Measurements from ENCODE around the gene MYCBP. TPM values are rescaled to one million over a fixed set of nuclear protein-coding genes. Genes with fewer than 3 reads are reported as not detected.
"Not testable (repeated sequence)": the region's sequence is repeated elsewhere in the genome, so short reads cannot be mapped to it uniquely, and the experiment has no call there.

The MYCBP gene
- total RNA-seq, 1 donor from 2014 or later: 21.6 TPM

DNA sequence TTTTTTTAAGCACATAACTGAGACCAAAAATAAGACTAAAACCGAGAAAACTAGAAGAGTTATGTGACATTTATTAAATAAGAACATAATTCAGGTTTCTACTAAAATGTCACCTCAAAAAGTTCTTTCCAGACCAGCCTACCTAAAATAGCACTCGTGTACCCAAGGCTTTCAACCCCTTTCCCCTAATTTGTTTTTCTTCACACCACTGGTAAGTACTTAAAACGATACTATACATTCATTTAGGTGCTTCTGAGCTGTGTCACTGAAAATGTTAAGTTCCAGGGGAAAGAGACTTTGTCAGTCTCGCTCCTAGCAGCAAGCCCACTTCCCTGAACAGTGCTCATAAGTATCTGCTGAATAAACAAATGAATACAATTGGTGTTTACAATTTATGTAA is 20.4 kb downstream of the MYCBP start:
- H3K9me3 ChIP-seq: no peaks in the 10 kb centered on the region
- TF ChIP-seq, protein P1, sequence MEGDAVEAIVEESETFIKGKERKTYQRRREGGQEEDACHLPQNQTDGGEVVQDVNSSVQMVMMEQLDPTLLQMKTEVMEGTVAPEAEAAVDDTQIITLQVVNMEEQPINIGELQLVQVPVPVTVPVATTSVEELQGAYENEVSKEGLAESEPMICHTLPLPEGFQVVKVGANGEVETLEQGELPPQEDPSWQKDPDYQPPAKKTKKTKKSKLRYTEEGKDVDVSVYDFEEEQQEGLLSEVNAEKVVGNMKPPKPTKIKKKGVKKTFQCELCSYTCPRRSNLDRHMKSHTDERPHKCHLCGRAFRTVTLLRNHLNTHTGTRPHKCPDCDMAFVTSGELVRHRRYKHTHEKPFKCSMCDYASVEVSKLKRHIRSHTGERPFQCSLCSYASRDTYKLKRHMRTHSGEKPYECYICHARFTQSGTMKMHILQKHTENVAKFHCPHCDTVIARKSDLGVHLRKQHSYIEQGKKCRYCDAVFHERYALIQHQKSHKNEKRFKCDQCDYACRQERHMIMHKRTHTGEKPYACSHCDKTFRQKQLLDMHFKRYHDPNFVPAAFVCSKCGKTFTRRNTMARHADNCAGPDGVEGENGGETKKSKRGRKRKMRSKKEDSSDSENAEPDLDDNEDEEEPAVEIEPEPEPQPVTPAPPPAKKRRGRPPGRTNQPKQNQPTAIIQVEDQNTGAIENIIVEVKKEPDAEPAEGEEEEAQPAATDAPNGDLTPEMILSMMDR (IDR thresholded peaks at IDR 0.05): no peak
- intact Hi-C loops (cut with DNase I): no loop called here
- ATAC-seq (no peak), DNase-seq (no peak)
- H3K4me3 ChIP-seq: no peak overlapping the region
- H3K36me3 ChIP-seq: peaks cover 92% of the 10 kb centered on the region
- H3K27ac ChIP-seq: no peak overlapping the region
- peaks cover 21% of the 10 kb centered on the region for H3K4me1 ChIP-seq
- H3K27me3 ChIP-seq (ENCODE audit: low read depth): no peaks in the 10 kb centered on the region

DNA sequence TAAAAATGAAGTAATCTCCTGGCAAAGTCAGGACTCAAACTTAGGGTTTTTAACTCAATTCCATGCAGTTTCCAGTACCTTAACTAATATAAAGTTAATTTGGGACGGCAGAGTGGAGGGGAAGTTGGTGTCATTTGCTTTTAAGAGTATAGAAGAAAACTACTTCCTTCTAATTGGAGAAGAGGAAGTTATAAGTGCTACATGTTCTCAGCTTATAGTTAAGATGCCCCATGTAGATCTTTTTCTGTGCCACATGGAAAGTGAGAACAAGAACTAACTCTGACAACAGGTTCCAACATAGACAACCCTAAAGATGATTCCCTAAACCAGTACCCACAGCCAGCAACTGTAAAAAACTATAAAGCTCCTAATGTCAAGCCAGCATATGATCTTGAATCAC is 25.1 kb downstream of the MYCBP start:
- TF ChIP-seq, protein P1 (IDR thresholded peaks at IDR 0.05): no peak
- no peak overlapping the region for H3K27ac ChIP-seq
- H3K4me1 ChIP-seq: peaks cover 1% of the 10 kb centered on the region
- intact Hi-C loops (cut with DNase I): no loop called here
- ATAC-seq (peak in 1 of 2 donors; percentile 23), DNase-seq (no peak)
- no peaks in the 10 kb centered on the region for H3K27me3 ChIP-seq (ENCODE audit: low read depth)
- no peaks in the 10 kb centered on the region for H3K9me3 ChIP-seq
- peaks cover 100% of the 10 kb centered on the region for H3K36me3 ChIP-seq
- H3K4me3 ChIP-seq: no peak overlapping the region

DNA sequence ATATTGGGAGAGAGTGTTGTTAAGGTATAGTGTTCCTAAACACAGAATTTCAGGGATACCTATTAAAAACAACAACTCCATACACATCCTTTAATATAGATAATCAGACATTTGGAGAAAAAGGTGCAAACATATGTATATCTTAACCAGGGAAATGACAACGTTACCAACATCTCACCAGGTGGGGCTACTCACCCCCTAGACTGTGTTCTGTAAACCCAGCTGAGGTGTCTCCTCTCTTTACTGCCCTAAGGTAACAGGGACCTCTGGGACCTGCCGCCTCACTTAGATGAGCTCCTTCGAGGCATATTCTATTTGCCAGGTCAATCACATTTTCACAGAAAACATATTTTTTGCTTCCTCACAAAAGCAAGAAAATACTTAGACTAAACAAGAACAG is 26.9 kb downstream of the MYCBP start:
- no peaks in the 10 kb centered on the region for H3K4me1 ChIP-seq
- H3K36me3 ChIP-seq: peaks cover 99% of the 10 kb centered on the region
- H3K27me3 ChIP-seq (ENCODE audit: low read depth): no peaks in the 10 kb centered on the region
- H3K4me3 ChIP-seq: no peak overlapping the region
- TF ChIP-seq, protein P1 (IDR thresholded peaks at IDR 0.05): no peak
- intact Hi-C loops (cut with DNase I): no loop called here
- no peaks in the 10 kb centered on the region for H3K9me3 ChIP-seq
- no peak for ATAC-seq
- H3K27ac ChIP-seq: no peak overlapping the region
- DNase-seq: no peak

DNA sequence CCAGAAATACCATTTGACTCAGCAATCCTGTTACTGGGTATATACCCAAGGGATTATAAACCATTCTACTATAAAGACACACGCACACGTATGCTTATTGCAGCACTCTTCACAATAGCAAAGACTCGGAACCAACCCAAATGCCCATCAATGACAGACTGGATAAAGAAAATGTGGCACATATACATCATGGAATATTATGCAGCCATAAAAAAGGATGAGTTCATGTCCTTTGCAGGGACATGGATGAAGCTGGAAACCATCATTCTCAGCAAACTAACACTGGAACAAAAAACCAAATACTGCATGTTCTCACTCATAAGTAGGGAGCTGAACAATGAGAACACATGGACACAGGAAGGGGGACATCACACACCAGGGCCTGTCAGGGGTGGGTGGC is 28.1 kb downstream of the MYCBP start:
- intact Hi-C loops (cut with DNase I); H3K4me1 ChIP-seq; DNase-seq; H3K9me3 ChIP-seq; H3K27me3 ChIP-seq (ENCODE audit: low read depth); H3K4me3 ChIP-seq; H3K27ac ChIP-seq; ATAC-seq: not testable (repeated sequence)
- H3K36me3 ChIP-seq: peaks cover 99% of the 10 kb centered on the region

DNA sequence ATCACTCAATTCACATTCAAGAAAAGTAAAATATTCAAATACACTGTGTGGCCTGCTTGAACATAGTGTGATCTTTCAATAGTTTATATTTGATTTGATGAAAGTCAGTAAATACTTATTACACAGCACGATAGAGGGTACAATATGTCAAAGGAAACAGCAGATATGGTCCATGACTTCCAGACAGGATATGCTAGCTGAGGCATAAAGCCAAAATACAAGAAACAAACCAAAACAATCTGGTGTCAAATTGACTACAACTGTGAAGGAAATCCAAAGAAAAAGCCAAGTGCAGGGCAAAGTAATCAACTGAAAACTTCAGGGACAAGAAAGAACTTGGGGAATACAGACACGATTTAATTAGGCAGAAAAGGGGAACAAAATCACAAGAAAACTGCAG is 32.9 kb downstream of the MYCBP start:
- no peak for ATAC-seq
- TF ChIP-seq, protein P1 (IDR thresholded peaks at IDR 0.05): no peak

DNA sequence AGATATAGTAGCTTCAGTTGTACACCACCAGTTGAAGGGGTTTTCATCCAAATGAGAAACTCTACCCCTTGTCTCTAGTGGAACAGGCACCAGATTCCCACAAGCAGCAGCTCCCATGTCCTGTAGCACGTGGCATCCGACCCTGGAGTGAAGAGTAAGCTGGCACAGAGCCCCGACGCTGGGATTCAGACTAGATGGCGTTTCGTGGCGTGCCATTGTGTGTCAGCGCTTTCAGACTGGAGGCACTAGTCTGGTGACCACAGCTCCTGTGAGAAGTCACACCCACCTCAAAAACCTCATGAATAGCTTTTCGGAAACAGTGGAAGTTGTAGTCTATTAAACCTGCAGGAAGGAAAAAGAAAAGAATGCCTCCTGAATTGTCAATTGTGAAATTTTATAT is 33.8 kb downstream of the MYCBP start:
- ATAC-seq: no peak
- H3K27ac ChIP-seq: no peak overlapping the region
- no peak overlapping the region for H3K4me3 ChIP-seq
- TF ChIP-seq, protein P1 (IDR thresholded peaks at IDR 0.05): no peak
- no peaks in the 10 kb centered on the region for H3K27me3 ChIP-seq (ENCODE audit: low read depth)
- DNase-seq: no peak
- peaks cover 77% of the 10 kb centered on the region for H3K36me3 ChIP-seq
- peaks cover 20% of the 10 kb centered on the region for H3K4me1 ChIP-seq
- H3K9me3 ChIP-seq: no peaks in the 10 kb centered on the region
- intact Hi-C loops (cut with DNase I): no loop called here

More for the DNA sequence above, 32.9 kb downstream of the MYCBP start:
- H3K9me3 ChIP-seq: no peaks in the 10 kb centered on the region
- no peak overlapping the region for H3K27ac ChIP-seq
- H3K27me3 ChIP-seq (ENCODE audit: low read depth): no peaks in the 10 kb centered on the region
- H3K36me3 ChIP-seq: peaks cover 86% of the 10 kb centered on the region
- H3K4me3 ChIP-seq: no peak overlapping the region
- intact Hi-C loops (cut with DNase I): no loop called here
- DNase-seq: no peak
- peaks cover 15% of the 10 kb centered on the region for H3K4me1 ChIP-seq

DNA sequence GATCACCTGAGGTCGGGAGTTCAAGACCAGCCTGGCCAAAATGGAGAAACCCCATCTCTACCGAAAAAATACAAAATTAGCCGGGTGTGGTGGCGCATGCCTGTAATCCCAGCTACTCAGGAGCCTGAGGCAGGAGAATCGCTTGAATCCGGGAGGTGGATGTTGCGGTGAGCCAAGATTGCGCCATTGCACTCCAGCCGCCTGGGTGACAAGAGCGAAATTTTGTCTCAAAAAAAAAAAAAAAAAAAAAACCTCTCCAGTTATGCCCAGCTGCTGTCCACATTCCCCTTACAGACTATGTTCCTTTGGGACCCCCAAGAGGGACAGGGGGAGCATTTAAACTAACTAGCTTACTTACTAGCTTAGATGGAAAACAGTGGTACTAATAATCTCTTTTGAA is 36.8 kb downstream of the MYCBP start:
- H3K27ac ChIP-seq; H3K27me3 ChIP-seq (ENCODE audit: low read depth); intact Hi-C loops (cut with DNase I); ATAC-seq; H3K9me3 ChIP-seq; H3K4me3 ChIP-seq; DNase-seq: not testable (repeated sequence)
- Histone ChIP-seq H3K36me3 (peaks cover 47% of the 10 kb centered on the region), H3K4me1 (peaks cover 26% of the 10 kb centered on the region)
